SK-N-DZ (cell line): ENCODE results near the gene CABLES2.

Experiments
- DNase-seq: peaks from one replicate; pipeline ENCODE4 v3.0.0-alpha.2; 2015; ENCODE audit warnings: low spot score

The CABLES2 gene

DNA sequence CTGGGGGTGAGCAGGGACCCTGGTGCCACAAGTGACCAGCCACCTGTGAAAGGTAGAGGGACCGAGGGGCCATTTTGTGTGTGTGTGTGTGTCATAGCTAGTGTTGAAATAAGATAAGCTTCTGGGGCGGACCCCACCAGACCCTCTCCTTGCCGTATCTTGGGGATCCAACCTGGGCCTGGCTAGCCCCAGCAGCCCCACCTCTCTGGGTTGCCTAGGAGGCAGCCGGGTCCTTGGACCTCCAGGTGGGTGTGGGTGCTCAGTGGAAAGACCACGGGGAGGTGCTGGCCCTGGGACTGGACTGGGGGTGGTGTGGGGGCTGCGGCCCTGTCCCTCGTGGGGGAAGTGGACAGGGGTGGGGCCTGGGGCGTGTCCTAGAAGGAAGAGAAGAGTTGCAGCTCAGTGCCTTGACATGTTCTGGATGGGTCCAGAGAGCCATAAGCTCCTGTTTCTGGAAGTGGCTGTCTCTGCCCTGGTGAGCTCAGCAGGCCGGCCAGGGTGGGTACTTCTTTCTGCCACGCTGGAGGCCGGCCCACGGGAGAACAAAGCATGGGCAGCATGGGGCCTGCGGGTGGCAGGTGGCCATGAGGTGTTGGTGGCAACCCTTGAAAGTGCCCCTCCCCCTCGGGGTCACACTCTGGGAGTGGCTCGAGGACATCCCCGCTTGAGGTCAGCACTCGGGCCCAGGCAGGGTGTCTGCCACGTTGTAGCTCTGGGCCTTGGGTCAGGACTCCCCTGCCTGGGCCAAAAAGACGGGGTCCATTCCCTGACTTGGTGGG, 11.8 kb upstream of the CABLES2 start:
- DNase-seq = no peak

DNA sequence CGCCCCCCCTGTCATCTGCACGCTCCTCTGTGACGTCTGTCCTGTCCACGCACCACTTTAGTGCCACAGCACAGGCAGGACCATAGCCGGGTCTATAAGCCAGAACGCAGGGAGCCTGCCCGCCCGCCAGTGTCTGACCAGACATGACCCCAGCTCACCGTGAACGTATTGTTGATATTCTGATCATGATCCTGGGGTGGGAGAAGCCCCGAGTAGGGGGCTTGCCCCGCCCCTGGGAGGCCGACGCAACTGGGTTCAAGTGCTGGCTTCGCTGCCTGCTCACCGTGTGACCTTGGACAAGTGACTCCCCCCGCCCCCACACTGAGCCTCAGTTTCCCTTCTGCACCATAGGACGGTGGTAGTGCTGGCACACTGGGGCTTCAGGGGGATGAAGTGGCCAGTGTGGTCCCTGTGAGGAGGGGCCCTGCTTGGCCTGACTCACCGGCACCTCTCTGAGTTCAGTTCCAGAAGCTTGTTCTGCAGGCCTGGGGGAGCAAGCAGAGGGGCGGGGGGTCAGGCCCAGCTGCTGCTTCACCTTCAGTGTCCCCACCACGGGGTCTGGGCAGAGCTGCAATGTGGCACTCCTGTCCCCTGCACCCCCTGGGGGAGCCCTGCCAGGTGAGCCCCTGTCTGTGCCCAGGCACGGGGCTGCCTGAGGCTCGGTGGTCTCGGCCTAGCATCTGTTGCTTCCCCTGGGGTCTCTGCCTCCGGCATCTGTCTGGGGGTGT, 11.1 kb upstream of the CABLES2 start:
- DNase-seq = no peak

DNA sequence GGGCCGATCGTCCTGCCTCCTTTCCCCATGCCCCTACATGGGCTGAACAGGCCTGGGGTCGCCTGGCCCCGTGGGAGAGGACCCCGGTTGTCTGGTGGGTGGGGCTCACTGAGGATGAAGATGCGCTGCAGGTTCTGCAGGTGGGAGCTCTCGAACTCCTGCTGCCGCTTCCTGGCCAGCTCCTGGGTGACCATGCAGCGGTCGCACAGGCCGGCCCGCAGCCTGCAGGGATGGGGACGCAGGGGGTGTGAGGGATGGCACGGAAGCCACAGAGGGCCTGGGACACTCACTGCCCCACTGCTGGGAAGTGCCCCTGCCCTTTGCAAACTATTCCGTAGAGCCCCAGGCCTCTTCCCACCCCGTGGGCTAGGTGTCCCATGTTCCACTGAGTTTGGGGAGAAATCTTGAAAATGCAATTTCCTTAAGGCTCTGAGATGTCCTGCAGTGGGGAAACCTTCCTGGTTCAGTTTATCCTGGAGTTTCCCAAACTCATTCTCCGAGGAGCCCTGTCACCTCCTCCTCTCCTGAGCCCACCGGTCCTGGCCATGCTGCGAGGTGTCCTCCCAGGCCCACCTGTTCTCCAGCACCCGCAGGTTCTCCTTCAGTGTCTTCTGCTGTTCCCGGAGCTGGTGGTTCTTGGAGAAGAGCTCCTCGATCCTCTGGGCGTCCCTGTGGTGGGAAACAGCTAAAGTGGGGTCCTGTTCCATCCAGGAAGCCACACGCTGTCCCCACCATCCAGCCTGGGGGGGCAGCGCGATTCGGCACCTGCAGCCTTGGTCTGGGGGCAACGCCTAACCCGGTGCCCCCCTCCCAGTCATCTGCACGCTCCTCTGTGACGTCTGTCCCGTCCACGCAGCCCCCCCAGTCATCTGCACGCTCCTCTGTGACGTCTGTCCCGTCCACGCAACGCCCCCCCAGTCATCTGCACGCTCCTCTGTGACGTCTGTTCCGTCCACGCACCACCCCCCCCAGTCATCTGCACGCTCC, 9.9 kb upstream of the CABLES2 start:
- no peak for DNase-seq

DNA sequence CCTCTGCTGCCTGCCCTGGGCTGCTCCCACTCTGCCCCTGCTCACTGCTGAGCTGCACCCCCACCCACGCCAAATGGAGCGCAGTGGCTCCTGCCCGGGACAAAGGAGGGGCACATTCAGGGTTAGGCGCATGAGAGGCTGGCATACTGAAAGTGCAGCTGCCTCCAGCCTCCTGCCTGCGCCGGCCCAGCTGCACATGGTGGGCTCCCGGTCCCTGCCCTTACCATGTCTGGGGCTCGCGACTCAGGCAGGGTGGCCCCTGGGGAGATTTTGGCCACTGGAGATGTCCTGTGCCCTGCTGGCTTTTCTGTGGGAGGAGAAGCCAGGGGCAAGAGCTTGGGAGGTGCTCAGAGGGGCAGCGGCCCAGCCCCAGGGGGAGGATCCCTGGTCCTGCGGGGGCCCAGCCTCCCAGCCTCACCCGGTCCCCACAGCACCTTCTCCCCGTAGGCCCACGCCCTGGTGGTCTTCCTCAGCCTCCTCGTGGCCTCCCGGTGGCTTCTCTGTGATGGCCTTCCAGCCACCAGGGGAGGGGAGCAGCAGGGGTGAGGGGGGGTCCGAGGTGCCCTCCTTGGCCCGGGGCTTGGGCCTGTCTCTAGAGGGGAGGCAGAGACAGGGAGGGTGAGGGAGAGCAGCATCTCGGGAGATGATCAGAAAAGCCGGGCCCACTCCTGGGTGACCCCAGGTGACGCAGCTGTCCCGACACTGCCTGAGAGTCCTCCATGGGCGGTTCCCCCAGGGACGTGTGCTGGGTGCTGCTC, 8.4 kb upstream of the CABLES2 start:
- DNase-seq = no peak

DNA sequence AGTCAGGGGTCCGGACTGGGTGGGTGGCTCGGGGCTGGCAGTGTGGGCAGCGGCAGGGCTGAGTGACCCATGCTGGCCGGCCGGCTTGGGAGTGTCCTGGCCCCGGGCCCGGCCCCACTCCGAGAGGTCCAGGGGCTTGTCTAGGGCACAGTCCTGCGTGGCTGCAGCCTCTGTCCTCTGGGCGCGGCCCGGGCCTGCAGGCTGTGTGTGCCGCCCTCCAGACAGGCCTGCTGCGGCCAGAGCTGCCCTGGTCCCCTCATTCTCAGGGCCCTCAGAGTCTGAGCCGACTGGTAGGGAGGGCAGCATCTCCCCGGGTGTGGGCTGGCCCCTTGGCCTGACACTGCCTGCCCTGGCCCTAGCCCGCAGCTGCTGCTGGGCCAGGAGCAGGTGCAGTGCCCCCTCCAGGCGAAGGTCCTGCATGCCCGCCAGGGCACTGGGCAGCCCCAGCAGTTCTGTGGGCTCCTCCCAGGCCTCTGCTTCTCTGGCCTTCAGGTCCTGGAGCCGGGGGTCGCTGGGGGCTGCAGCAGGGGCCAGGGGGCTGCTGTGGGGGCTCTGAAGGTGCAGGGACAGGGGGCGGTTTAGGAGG, 6.9 kb upstream of the CABLES2 start:
- no peak for DNase-seq

DNA sequence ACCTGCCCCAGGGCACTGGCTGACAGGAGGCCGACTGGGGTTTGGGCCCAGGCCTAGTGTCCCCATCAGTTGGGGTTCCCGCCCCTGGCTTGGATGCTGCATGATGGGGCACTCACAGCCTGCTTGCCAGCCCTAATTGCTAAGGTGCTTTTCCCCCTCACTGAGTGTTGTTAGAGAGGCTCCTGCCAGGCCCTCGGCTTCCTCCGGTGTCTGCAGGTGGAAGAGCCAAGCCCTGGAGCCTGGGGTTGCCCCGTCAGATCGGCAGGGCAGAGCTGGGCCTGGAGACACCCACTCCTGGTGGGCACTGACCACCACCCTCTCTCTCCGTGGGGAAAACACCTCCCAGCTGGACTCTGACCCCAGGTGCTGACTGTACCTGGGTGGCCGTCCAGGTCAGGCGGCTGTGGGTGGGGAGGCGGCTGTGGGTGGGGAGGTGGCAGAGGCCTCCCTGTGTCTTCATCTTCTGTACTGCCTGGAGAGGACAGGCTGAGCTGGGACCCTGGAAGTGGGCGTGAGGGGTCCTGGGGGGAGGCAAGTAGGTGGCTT, 6.0 kb upstream of the CABLES2 start:
- no peak for DNase-seq

DNA sequence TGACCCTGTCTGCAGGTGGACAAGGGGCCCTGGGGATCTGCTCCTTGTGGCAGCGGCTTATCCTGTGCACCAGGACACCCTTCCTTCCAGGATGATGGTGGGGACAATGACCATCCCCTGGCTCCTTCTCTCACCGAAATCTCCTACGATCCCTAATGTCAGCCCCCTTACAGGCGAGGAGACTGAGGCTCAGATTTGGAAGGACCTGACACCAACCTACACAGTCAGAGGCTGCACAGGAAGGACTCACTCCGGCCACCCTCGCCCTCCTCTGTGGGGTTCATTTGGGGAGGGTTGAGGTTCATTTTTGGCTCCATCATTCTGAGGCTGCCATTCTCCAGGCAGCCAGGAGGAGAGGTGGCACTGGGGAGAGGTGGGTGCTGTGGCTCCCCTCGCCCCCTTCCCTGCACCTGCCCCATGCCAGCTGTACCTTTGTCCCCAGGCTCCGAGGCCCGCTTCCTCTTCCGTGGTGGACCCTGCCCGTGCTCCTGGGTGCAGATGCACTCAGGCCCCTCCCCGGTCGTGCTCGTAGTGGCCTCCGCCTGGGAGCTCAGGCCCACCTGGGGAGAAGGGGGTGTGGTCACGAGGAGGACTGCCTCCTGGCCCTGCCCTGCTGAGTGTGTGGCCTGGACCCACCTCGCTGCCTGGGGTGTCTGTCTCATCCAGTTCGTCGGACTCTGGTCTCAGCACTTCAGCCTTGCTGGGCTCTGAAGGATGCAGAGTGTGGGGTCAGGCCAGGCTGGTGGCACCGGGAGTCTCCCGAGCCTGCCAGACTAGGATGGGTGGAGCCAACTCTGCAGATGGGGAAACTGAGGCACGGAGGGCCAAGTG, 5.3 kb upstream of the CABLES2 start:
- no peak for DNase-seq

DNA sequence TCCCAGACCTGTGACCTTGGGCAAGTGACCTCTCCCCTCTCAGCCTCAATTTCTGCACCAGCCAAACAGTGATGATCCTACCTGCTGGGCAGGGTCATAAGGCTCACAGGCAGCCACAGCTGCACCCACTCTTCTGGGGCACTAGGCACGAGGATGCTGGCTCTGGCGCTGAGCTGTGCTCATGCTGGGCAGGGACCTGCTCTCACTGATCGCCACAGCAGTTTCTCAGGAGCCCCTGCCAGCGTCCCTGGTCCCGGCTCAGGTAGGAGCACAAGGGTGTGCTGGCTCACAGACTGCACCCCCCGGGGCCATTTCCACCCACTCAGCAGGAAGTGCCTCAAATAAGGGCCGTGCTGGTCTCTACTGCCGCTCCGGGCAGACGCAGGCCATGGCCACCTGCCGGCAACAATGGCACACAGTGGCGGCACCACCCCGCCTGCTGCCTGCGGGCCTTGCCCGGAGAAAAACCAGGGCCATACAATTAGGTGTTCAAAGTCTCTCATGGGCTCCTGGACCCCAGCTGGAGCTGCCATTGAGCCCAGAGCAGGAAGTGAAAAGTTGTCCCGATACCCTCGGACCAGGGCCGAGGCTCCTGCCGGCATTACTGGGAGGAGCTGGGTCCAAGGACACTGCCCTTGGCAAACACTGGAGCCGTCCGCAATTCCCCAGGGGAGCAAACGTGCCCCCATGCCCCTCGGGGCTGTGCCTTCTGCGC, 4.6 kb upstream of the CABLES2 start:
- DNase-seq = no peak

DNA sequence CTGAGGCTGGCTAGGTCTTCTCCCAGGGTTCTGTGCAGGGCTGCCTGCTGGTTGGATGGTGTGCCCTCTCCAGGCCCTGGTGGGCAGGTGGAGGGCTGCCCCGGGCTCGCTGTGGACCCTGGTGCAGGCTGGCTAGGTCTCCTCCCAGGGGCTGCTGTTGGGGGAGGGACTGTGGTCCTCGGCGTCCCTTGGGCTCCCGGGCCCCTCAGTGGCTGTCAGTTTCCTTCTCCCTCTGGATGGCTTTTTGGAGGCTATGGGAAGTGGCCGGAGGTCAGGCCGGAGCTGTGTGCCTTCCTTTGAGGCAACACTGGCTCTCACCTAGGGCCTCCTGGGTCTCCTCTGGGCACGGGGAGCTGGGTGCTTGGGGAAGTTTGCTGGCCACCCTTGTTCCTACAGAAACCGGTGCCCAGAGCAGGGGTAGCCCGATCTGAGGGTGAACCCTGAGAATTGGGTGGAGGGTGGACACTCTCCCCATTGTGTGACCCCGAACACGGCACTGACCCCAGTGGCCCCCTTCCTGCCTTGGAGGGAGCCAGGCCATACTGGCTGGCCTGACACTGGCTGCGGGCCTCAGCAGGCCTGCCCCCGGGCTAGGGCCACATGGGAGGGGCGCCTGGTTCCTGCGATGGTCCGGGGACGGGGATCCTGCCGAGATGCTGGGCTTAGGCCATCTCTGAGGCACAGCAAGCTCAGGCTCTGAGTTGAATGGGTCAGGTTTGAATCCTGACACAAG, 3.8 kb upstream of the CABLES2 start:
- no peak for DNase-seq

DNA sequence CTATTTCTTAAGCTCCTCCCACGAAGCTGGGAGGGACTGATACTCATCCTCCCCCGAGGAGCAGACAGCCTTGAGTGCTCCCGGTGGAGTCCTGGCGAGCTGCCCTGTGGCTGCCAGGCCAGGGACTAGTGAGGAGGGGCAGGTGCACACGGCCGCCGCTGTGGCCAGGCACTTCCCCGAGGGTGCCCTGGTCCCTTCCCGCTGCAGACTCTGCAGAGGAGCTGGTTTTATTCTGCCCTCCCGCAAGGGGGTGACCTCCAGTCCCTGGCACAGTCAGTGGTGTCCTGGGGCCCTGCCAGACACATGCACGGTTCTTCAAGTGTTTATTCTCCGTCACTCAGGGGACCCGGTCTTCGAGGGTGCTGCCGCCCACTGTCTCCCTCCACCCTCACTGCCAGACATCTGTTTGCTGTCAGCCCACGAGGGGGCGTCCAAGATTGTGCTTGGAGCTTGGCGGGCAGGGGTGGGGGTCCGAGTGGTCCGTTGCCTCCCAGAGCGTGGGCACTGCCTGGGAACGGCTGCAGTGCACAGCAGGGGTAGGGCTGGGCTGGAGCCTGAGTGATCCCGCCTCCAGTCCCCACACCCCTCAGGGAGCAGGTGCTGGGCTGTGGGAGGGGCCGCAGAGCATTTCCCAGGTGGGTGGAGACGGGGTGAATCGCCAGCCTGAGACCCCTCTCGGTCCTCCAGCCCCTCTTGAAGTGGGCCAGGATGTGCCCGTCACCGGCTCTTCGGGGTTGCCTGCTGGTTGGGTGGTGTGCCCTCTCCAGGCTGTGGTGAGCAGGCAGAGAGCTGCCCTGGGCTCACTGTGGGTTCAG, 3.1 kb upstream of the CABLES2 start:
- peak; percentile 73 for DNase-seq

DNA sequence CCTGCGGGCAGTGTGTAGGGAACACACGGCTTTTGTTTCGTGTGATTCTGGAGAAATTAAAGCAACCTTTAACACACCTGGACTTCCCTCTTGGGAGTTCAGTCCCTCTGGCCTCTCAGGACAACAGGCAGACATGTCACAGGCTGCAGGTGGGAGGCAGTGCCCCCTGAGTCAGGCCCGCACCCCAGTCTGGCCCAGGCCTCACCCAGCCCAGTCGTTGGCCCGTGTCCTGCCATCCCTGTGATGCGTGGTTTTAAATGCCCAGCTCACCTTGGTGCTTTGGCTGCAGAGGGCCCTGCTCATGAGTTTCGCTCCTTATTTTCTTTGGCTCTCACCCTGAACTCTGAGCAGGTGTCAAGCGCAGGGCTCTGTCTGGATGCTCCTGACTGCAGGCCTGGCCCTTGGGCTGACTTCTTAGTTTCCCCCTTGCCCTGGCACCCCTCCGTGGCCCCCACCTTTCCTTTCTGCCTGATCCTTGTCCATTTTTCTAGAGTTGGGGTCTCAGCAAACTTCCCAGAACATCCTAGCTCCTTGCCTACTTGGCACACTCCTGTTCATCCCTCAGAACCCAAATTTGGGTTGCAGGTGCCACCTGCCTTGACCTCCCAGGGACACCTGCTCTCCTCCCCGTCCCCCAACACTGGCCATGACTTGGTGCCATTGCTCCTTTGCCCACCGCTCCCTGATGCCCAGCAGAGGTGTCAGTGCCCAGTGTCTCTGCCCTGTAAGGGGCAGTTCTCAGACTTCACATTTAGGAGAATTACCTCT, 2.2 kb upstream of the CABLES2 start:
- DNase-seq = no peak

DNA sequence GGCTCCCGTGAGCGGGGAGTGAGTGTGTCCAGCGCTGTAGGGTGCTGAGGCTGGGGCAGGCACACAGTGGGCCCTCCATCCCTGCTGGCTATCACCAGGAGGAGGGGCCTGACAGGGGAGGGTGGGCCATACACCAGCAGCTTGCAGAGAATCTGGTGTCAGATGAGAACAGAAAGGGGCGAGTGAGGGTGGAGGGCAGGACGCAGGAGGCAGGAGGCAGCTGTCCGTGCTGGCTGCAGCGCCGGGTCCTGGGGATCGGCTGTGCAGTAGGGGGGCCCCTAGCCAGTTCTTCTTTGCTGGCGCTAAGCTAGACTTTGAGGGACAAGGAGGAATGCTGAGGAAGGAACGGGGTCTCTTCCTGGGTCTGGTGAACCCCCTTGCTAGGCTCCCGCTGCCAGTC, 1.6 kb upstream of the CABLES2 start:
- DNase-seq = peak; percentile 56

DNA sequence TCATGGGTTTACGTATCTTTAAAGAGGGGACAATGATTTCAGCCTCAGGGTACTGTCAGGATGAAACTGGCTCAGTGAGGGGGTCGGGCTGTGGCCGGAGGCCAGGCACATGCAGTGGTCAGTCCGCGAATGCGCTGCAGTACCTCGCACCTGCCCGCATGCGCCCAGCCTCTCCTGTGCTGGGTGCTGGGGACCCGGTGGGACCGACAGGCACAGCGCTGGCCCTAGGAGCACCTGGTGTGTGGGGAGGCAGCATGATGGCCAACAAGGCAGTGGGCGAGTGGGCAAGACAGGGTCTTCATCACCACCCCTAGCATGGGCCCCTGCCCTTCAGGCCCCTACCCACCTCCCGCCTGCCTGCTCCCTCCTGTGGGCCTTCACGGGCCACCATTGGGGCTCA, 970 bp upstream of the CABLES2 start:
- no peak for DNase-seq

DNA sequence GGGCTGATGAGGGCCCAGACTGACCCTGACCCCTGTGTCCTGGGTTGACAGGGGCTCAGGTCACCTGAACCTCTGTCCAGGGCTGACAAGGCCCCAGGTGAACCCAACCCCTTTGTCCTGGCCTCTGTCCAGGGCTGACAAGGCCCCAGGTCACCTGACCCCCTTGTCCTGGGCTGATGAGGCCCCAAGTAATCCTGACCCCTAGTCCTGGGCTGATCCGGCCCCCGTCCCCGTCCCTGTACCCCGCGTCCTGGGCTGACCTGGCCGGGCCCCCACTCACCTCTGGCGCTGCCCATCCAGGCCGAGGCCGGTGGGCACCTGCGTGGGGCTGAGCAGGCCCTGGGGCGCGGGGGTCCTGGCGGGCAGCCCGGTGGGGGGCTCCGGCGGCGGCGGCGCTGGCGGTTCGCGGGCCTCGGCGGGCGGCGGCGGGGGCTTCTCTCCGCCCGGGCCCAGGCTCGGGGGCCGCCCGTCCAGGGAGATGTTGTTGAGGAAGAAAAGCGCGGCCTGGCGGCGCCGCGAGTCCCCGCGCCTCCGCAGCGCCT, 379 bp downstream of the CABLES2 start:
- no peak for DNase-seq

DNA sequence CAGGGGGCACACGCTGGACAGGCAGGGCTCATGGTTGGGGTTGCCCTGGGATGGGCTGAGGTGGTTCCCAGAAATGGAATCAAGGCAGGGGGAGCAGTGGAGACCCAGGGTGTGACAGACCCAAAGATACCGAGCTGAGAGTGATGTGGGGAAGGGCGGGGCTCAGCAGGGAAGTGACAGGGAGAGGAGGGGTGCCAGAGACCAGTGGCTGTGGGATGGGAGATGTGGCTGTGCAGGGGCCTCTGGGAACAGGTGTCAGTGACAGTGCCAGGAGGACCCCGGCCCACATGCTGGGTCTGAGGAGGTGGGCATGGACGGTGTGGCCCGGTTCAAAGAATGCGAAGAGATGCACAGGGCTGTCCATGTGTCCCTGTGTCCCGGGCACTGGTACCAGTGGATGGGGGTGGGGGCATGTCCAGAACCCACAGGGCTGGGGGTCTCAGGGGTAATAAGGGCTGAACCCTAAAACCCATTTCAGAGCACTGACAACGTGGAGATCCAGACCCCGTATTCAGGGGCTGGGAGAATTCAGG, 1.0 kb downstream of the CABLES2 start:
- DNase-seq = no peak
